NCI-H2081 (cell line): ENCODE data around the gene UCN.

Experiments
- DNase-seq, 2 experiments: peaks; one replicate each; lab custom pipeline; 2025; lab: John Stamatoyannopoulos, UW

The UCN gene

DNA sequence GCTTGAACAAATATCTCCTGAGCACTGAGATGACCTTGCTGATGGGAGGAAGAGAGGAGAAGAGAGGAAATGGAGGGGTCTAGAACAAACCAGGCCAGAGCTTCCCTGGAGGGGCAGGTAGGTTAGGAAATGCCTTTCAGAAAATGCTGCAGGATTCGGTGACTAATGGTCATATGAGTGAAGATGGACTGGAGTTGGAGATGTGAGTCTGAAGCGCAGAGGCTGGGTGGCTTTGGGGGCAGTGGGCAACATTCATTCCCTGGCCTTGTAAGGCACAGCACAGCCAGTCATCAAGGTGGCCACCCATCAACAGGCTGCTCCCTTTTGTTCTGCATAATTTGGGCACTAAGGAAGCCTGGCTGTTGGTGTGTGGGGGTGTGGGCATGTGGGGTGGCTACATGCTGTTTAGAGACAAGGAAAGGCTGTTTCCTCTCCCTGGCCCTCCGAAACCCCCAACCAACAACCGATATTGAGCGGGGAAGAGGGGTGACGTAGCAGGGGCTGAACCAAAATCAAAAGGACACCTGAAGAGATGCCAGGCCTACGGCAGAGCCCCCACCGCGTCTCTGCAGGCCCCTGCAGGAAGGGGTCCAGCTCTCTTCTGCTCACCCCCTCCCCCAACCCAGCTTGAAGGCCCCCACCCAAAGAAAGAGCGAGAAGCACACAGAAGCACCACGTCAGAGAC, 46.9 kb downstream of the UCN start:
- no peak for DNase-seq

GRCh38 chr2:27258051-27258450, 50.2 kb downstream of the UCN start:
- DNase-seq, result no peak
